OCI-LY7 (cell line): ENCODE data around the gene APOL6.

Experiments
- CTCF ChIP-seq: fragments of 200-600 bp; sonication (generic); conservative IDR thresholded peaks from 2 replicates; pipeline ENCODE4 v1.5.1; 2014; ENCODE audit warnings: mild to moderate bottlenecking, antibody characterized with exemption, low read length, moderate library complexity, mixed read lengths
- EZH2phosphoT487 ChIP-seq: fragments of 200-600 bp; sonication (generic); IDR thresholded peaks from 2 replicates; pipeline ENCODE4 v1.6.1; 2018; ENCODE audit warnings: low read depth, borderline replicate concordance, mild to moderate bottlenecking, mixed run types, antibody characterized with exemption, low read length, moderate library complexity, mixed read lengths

GRCh38 chr22:35620624-35621251 lies 27.5 kb upstream of the APOL6 start:
- TF ChIP-seq EZH2phosphoT487 (no peak), CTCF (no peak)
